CD14-positive monocyte (primary cell): ENCODE results near the gene ZSCAN30. TPM values are rescaled to one million over a fixed set of nuclear protein-coding genes. Genes with fewer than 3 reads are reported as not detected.

Experiments
- DNase-seq, 3 donors: peaks; one replicate each; pipeline ENCODE4 v3.0.0-alpha.2; 2011 to 2022
- H2AFZ ChIP-seq: 2 replicates; pipeline ENCODE4 v1.6.0; 2012; ENCODE audit warnings: mild to moderate bottlenecking, low read depth, low read length, inconsistent platforms; ENCODE audit not compliant: insufficient read depth, poor library complexity, severe bottlenecking
- H3K27ac ChIP-seq, 2 donors: 1 replicate in 1 of 2; 2 replicates in 1 of 2; pipeline ENCODE4 v1.5.1; 2012 to 2013; ENCODE audit warnings: low read length in 2 of 2, control low read depth in 1 of 2, inconsistent platforms in 1 of 2, low read depth in 1 of 2, mild to moderate bottlenecking in 1 of 2
- H3K27me3 ChIP-seq, 2 donors: one replicate each; pipeline versions ENCODE4 v1.6.0 to v1.6.1; 2011 to 2013; ENCODE audit warnings: low read length in 2 of 2; ENCODE audit not compliant: control insufficient read depth in 2 of 2, insufficient read depth in 2 of 2
- H3K36me3 ChIP-seq, 2 donors: replicated peaks in 1 of 2; 1 replicate in 1 of 2; 2 replicates in 1 of 2; pipeline versions ENCODE4 v1.5.1 to v1.6.1; 2012 to 2013; ENCODE audit warnings: low read length in 2 of 2, control low read depth in 1 of 2, inconsistent platforms in 1 of 2, mild to moderate bottlenecking in 1 of 2; ENCODE audit not compliant: insufficient read depth in 2 of 2, control insufficient read depth in 1 of 2
- H3K4me1 ChIP-seq, 2 donors: 1 replicate in 1 of 2; 2 replicates in 1 of 2; pipeline versions ENCODE4 v1.5.1 to v1.6.1; 2012 to 2013; ENCODE audit warnings: low read length in 2 of 2, control low read depth in 1 of 2, inconsistent platforms in 1 of 2, mild to moderate bottlenecking in 1 of 2, moderate library complexity in 1 of 2; ENCODE audit not compliant: insufficient read depth in 2 of 2, control insufficient read depth in 1 of 2
- H3K4me2 ChIP-seq: replicated peaks from 2 replicates; pipeline ENCODE3; 2012; ENCODE audit warnings: low read length, moderate library complexity, mild to moderate bottlenecking; ENCODE audit not compliant: poor library complexity, severe bottlenecking; ENCODE audit errors: extremely low read depth
- H3K4me3 ChIP-seq, 3 experiments: fragments of 200-600 bp in 1 of 3; sonication (generic) in 1 of 3; replicated peaks in 1 of 3; 1 replicate in 2 of 3; 2 replicates in 1 of 3; pipeline ENCODE4 v1.5.1; 2011 to 2013; ENCODE audit warnings: low read length in 3 of 3, mild to moderate bottlenecking in 3 of 3, control low read depth in 2 of 3, low read depth in 2 of 3, inconsistent platforms in 1 of 3, moderate library complexity in 1 of 3
- H3K79me2 ChIP-seq: 2 replicates; pipeline ENCODE4 v1.6.0; 2012; ENCODE audit warnings: mild to moderate bottlenecking, control low read depth, inconsistent platforms, low read length, moderate library complexity; ENCODE audit not compliant: insufficient read depth
- H3K9ac ChIP-seq: 2 replicates; pipeline ENCODE4 v1.6.0; 2017; ENCODE audit warnings: low read length, mild to moderate bottlenecking; ENCODE audit not compliant: insufficient read depth, poor library complexity, severe bottlenecking
- H3K9me3 ChIP-seq, 2 donors: replicated peaks in 1 of 2; 1 replicate in 1 of 2; 2 replicates in 1 of 2; pipeline versions ENCODE4 v1.5.1 to v1.6.1; 2012 to 2013; ENCODE audit warnings: low read length in 2 of 2, control low read depth in 1 of 2; ENCODE audit not compliant: control insufficient read depth in 1 of 2, insufficient read depth in 1 of 2
- H4K20me1 ChIP-seq: 2 replicates; pipeline ENCODE4 v1.6.0; 2012; ENCODE audit warnings: mild to moderate bottlenecking, low read length, control low read depth, moderate library complexity; ENCODE audit not compliant: insufficient read depth
- H3K27ac Mint-ChIP-seq, 7 donors: one replicate each; pipeline ENCODE4 v1.8.0; 2020; ENCODE audit warnings: mild to moderate bottlenecking in 7 of 7, mixed read lengths in 7 of 7, moderate library complexity in 6 of 7, inconsistent platforms in 2 of 7
- H3K27me3 Mint-ChIP-seq, 3 donors: one replicate each; pipeline ENCODE4 v1.8.0; 2021 to 2022; ENCODE audit warnings: low read depth in 3 of 3, mild to moderate bottlenecking in 3 of 3, mixed read lengths in 3 of 3, moderate library complexity in 3 of 3, inconsistent platforms in 1 of 3
- H3K36me3 Mint-ChIP-seq, 2 donors: one replicate each; pipeline ENCODE4 v1.8.0; 2020; ENCODE audit warnings: mixed read lengths in 2 of 2, inconsistent platforms in 1 of 2, mild to moderate bottlenecking in 1 of 2
- H3K4me1 Mint-ChIP-seq: one replicate; pipeline ENCODE4 v1.8.0; 2020; ENCODE audit warnings: mild to moderate bottlenecking, mixed read lengths
- H3K4me3 Mint-ChIP-seq, 2 donors: one replicate each; pipeline ENCODE4 v1.8.0; 2020; ENCODE audit warnings: mild to moderate bottlenecking in 2 of 2, mixed read lengths in 2 of 2, moderate library complexity in 1 of 2
- H3K9me3 Mint-ChIP-seq, 7 donors: one replicate each; pipeline ENCODE4 v1.8.0; 2020 to 2022; ENCODE audit warnings: mixed read lengths in 7 of 7, mild to moderate bottlenecking in 6 of 7, moderate library complexity in 6 of 7, inconsistent platforms in 2 of 7
- CTCF ChIP-seq: fragments of 200-600 bp; IDR thresholded peaks from one replicate; pipeline ENCODE4 v1.8.0; 2022; ENCODE audit warnings: antibody characterized with exemption, mild to moderate bottlenecking
- WGBS: methylation state at CpG from one replicate; pipeline ENCODE4 v1.1.5; 2013; ENCODE audit warnings: missing lambda C conversion rate; ENCODE audit not compliant: insufficient coverage; 5-methylcytosine and 5-hydroxymethylcytosine counted together
- intact Hi-C, 2 donors: fragments of 100-400 bp; cut with micrococcal nuclease; formaldehyde crosslinking; loops; one replicate each; pipeline versions ENCODE4 v1.15.0 to v1.15.1; 2023
- polyA plus RNA-seq, 3 donors: library from polyadenylated mRNA; depleted of rRNA in 1 of 3; unstranded in 2 of 3; stranded (reverse) in 1 of 3; fragments of 300-500 nt in 2 of 3; fragments of >200 nt in 1 of 3; fragmentation: Illumina TruSeq in 2 of 3; gene quantifications; 1 replicate in 2 of 3; 2 replicates in 1 of 3; pipeline ENCODE4 v1.2.3, GENCODE V29; 2012 to 2021

ZSCAN30 gene
- polyA plus RNA-seq, 3 donors: 1.3 to 3.2 (median 1.7) TPM

DNA sequence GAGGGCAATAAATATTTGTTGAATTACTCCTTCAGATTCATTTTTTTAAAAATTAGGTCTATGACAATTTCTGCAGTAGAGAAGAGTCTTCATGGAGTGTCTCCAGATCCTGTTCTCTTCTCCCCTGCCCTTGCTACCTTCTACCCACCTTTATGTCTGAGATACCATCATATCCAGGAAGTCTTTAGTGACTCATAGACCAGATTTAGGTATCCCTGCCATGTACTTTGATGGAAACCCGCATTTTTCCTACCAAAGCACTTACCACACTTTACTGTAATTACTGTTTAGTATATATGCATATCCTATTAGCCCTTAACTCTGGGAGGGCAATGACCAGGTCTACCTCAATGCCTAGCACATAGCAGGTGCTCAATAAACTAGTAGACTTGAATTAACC is 37.6 kb downstream of the ZSCAN30 start:
- TF ChIP-seq CTCF: no peak
- peaks cover 8% of the 10 kb centered on the region for H3K4me1 Mint-ChIP-seq
- H3K4me3 ChIP-seq: no peak overlapping the region
- no peaks in the 10 kb centered on the region for H3K27me3 ChIP-seq
- intact Hi-C loops: no loop called here
- H4K20me1 ChIP-seq: no peaks in the 10 kb centered on the region
- no CpG with 5 or more reads among the region's 1 CpG for WGBS
- no peaks in the 10 kb centered on the region for H3K79me2 ChIP-seq
- H2AFZ ChIP-seq: no peak overlapping the region
- no peak overlapping the region for H3K9ac ChIP-seq
- H3K4me3 Mint-ChIP-seq: no peak overlapping the region
- no peak for DNase-seq
- no peak overlapping the region for H3K27ac Mint-ChIP-seq
- H3K27me3 Mint-ChIP-seq: peaks cover 0 to 3% (median 2%) of the 10 kb centered on the region in 3 donors
- H3K36me3 Mint-ChIP-seq: peaks cover 31 to 59% of the 10 kb centered on the region in 2 donors
- peaks cover 11% of the 10 kb centered on the region in 2 donors for H3K4me1 ChIP-seq
- H3K27ac ChIP-seq: no peak overlapping the region
- no peak overlapping the region for H3K4me2 ChIP-seq
- H3K9me3 ChIP-seq: peaks cover 36 to 46% of the 10 kb centered on the region in 2 donors
- peaks cover 46 to 68% (median 56%) of the 10 kb centered on the region in 7 donors for H3K9me3 Mint-ChIP-seq
- peaks cover 0 to 52% of the 10 kb centered on the region in 2 donors for H3K36me3 ChIP-seq

GRCh38 chr18:35248429-35248828 is 41.6 kb downstream of the ZSCAN30 start:
- intact Hi-C loops: loop anchor here (10.0 kb wide), 4 partner anchors 126 to 726 kb away; partner anchors contain the start of genes INO80C (in 1 of the 2), RMP24 (in 1 of the 2) and ZNF396 (in 1 of the 2)
- H3K36me3 ChIP-seq: peaks cover 26 to 79% of the 10 kb centered on the region in 2 donors
- H3K36me3 Mint-ChIP-seq: peaks cover 56 to 73% of the 10 kb centered on the region in 2 donors
- H3K27ac Mint-ChIP-seq: peak overlapping the region in 6 of 7 donors; percentile 83 to 96 (median 94)
- H3K4me1 Mint-ChIP-seq: peaks cover 20% of the 10 kb centered on the region
- 100% methylated on average over 2 of the region's 6 CpGs for WGBS
- H3K4me3 ChIP-seq: no peak overlapping the region
- no peak overlapping the region for H3K9ac ChIP-seq
- DNase-seq: no peak
- no peak overlapping the region for H3K4me3 Mint-ChIP-seq
- H3K79me2 ChIP-seq: no peaks in the 10 kb centered on the region
- H2AFZ ChIP-seq: no peak overlapping the region
- H4K20me1 ChIP-seq: no peaks in the 10 kb centered on the region
- no peaks in the 10 kb centered on the region for H3K27me3 Mint-ChIP-seq
- peaks cover 31 to 70% of the 10 kb centered on the region in 2 donors for H3K9me3 ChIP-seq
- no peak for TF ChIP-seq CTCF
- H3K4me2 ChIP-seq: no peak overlapping the region
- H3K27ac ChIP-seq: peak overlapping the region in 1 of 2 donors; percentile 78
- no peaks in the 10 kb centered on the region for H3K27me3 ChIP-seq
- H3K4me1 ChIP-seq: peaks cover 22 to 25% of the 10 kb centered on the region in 2 donors
- peaks cover 51 to 82% (median 65%) of the 10 kb centered on the region in 7 donors for H3K9me3 Mint-ChIP-seq
